Suppressor macrophage treated with lipopolysaccharide for 1 hour (primary cell): ENCODE data around the gene GMDS.
"Not testable (repeated sequence)": the region's sequence is repeated elsewhere in the genome, so short reads cannot be mapped to it uniquely, and the experiment has no call there.

ENCODE experiments used
- DNase-seq, 3 donors: peaks; one replicate each; pipeline ENCODE4 v3.0.0-alpha.2; 2020 to 2022

Gene GMDS

GRCh38 chr6:1698527-1698926 is 546.9 kb downstream of the GMDS start:
- no peak for DNase-seq

- DNase-seq, result no peak
These were observed 547.6 kb downstream of the GMDS start for GRCh38 chr6:1697688-1698351.

GRCh38 chr6:1696463-1696850 is 548.9 kb downstream of the GMDS start:
- no peak for DNase-seq

GRCh38 chr6:1695546-1696462 is 549.6 kb downstream of the GMDS start:
- DNase-seq, result no peak

- DNase-seq, result not testable (repeated sequence)
These were observed 553.6 kb downstream of the GMDS start for GRCh38 chr6:1691828-1692227.

- not testable (repeated sequence) for DNase-seq
These were observed 554.7 kb downstream of the GMDS start for GRCh38 chr6:1690656-1691055.

GRCh38 chr6:1689141-1689540 is 556.3 kb downstream of the GMDS start:
- DNase-seq, result peak; percentile 16 to 40 (median 32)

GRCh38 chr6:1688396-1688795 is 557.0 kb downstream of the GMDS start:
- no peak for DNase-seq

- no peak for DNase-seq
These were observed 558.0 kb downstream of the GMDS start for GRCh38 chr6:1687402-1687801.

GRCh38 chr6:1686117-1687098 is 559.0 kb downstream of the GMDS start:
- DNase-seq, result peak; percentile 21 to 34 (median 25)

GRCh38 chr6:1679688-1680068 is 565.7 kb downstream of the GMDS start:
- no peak for DNase-seq

- no peak for DNase-seq
These were observed 566.2 kb downstream of the GMDS start for GRCh38 chr6:1679031-1679687.

- no peak for DNase-seq
These were observed 567.2 kb downstream of the GMDS start for GRCh38 chr6:1678201-1678600.

GRCh38 chr6:1672379-1672778 is 573.0 kb downstream of the GMDS start:
- DNase-seq, result peak in 1 of 3 donors; percentile 27

- DNase-seq, result no peak
These were observed 574.5 kb downstream of the GMDS start for GRCh38 chr6:1670711-1671462.

GRCh38 chr6:1669996-1670395 is 575.4 kb downstream of the GMDS start:
- no peak for DNase-seq

GRCh38 chr6:1668456-1668855 is 576.9 kb downstream of the GMDS start:
- not testable (repeated sequence) for DNase-seq

GRCh38 chr6:1667805-1668175 is 577.6 kb downstream of the GMDS start:
- DNase-seq, result no peak

GRCh38 chr6:1667012-1667804 is 578.2 kb downstream of the GMDS start:
- no peak for DNase-seq

GRCh38 chr6:1665214-1665613 is 580.2 kb downstream of the GMDS start:
- peak; percentile 62 to 86 (median 75) for DNase-seq

- DNase-seq, result no peak
These were observed 581.1 kb downstream of the GMDS start for GRCh38 chr6:1664329-1664728.
